Stimulated activated CD4-positive, alpha-beta T cell treated with anti-CD3 and anti-CD28 coated beads, Interleukin-15, amount 100 ng/mL, for 48 hours (primary cell): ENCODE measurements around the gene ZFPL1.

Source experiments
- DNase-seq, 2 donors: peaks; one replicate each; pipeline ENCODE4 v3.0.0-alpha.2; 2020; ENCODE audit warnings: low read depth in 2 of 2

The ZFPL1 gene

GRCh38 chr11:65128182-65129145 is 44.4 kb downstream of the ZFPL1 start:
- DNase-seq, result no peak

- DNase-seq, result no peak
These were observed 45.8 kb downstream of the ZFPL1 start for GRCh38 chr11:65129649-65130441.

- DNase-seq, result no peak
These were observed 46.8 kb downstream of the ZFPL1 start for GRCh38 chr11:65130631-65131416.

GRCh38 chr11:65131417-65131776 is 47.4 kb downstream of the ZFPL1 start:
- DNase-seq, result no peak

- DNase-seq, result no peak
These were observed 47.8 kb downstream of the ZFPL1 start for GRCh38 chr11:65131895-65132237.

- no peak for DNase-seq
These were observed 48.4 kb downstream of the ZFPL1 start for GRCh38 chr11:65132238-65132987.

GRCh38 chr11:65132988-65133700 is 49.1 kb downstream of the ZFPL1 start:
- peak in 1 of 2 donors; percentile 66 for DNase-seq

GRCh38 chr11:65133724-65134123 is 49.7 kb downstream of the ZFPL1 start:
- no peak for DNase-seq

GRCh38 chr11:65134240-65134951 is 50.4 kb downstream of the ZFPL1 start, which contains the start of gene SYVN1:
Gene SYVN1 (minus strand): TSS chr11:65134519. CDS start chr11:65133601, 918 bp downstream.
- peak; percentile 85 to 88 for DNase-seq

GRCh38 chr11:65134952-65135632 is 51.1 kb downstream of the ZFPL1 start:
- peak; percentile 72 to 73 for DNase-seq

GRCh38 chr11:65135633-65136145 is 51.7 kb downstream of the ZFPL1 start:
- no peak for DNase-seq

GRCh38 chr11:65136515-65137096 is 52.6 kb downstream of the ZFPL1 start:
- no peak for DNase-seq
